GM19324 (cell line): ENCODE data around the gene TAGAP.
"Not testable (repeated sequence)": the region's sequence is repeated elsewhere in the genome, so short reads cannot be mapped to it uniquely, and the experiment has no call there.

Experiments
- ATAC-seq: cut with Tn5 transposase; IDR thresholded peaks from one replicate; pipeline ENCODE4 v1.9.1; 2021; ENCODE audit warnings: mild to moderate bottlenecking, moderate library complexity; ENCODE audit not compliant: unreplicated experiment, low FRiP score

TAGAP gene

DNA sequence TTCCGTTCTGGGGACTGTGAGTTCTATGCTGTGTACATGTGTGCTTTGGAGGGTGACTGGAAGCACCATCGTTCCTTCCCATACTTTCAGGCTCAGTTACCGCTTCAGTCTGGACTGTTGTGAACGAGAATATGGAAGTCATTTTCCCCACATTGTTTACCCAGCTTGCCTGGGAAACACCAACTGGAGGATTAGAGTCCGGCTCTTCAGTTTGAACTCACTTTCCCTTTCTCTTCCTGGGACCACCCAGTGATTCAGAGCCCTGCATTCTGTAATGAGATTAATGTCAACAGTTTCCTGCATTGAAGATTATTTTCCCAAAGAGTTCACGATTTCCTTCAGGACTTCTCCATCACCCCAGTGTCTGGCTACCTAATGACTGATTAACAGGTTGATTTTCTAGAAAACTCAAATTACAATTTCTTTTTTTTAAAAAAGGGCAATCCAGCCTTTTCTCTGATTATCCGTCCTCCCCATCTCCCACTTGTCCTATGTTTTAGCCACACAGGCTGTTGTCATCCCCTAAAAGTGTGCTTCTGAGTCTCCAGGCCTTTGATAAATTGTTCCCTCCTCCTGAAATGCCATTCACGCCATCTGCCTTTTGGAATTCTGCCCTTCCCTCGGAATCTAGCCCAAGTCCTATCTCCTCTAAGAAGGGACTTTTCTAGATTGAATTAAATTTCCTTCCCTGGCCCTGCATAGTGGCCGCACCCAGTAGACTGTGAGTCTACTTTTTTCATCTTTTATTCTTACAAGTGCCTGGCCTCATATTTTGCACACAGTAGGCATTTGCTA is 3.3 kb upstream of the TAGAP start:
- ATAC-seq: no peak

DNA sequence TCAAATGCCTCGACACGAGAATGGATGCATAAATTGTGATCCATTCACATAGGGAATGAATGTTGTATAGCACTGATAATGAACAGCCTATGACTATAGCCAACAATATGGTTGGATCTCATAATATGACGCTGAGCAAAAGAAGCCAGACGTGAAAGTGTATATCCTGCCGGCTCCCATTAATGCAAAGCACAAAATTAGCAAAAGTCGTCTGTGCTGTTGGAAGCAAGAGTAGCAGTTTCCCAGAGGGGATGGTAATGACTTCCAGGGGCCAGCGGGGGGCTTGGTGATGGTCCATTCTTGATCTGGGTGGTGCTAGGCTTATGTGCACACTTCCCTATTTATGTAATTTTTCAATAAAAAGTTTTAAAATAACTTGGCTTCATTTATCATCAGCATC is 1.0 kb upstream of the TAGAP start:
- ATAC-seq: no peak

DNA sequence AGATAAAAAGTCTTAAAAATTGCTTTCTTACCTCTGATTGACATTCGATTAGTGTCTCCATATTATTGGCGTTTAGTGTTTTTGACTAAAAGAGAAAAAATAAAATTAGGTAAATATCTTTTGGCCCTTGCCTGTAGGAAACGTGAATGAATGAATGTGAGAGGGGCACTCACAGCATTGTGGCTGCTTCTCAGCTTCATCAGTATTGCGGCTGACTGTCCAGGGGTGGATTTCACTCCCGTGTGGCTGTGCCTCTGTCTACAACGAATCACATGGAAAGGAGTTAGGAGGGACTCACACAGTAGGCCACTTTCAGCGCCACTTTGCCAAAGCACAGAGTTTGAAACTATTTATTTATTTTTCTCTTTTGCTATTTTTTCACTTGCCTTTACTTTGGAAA is 844 bp downstream of the TAGAP start:
- ATAC-seq: no peak

DNA sequence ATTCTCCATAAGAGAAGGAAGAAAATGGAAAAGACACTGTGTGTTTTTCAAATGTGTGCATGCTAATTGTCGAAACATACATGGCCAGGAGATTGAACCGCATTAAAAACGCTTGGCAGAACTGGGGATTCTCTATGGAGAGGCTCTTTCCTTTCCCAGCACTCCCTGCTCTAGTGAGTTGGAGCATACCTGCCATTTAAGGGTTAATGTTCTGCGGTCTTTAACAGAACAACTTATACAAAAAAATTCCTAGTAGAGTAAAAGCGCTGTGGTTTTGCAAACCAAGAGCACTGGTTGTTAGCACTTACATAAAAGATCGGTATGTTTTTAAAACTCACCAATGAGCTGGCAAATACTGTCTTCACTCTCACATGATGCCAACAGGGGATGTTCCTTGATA is 1.5 kb downstream of the TAGAP start:
- no peak for ATAC-seq

DNA sequence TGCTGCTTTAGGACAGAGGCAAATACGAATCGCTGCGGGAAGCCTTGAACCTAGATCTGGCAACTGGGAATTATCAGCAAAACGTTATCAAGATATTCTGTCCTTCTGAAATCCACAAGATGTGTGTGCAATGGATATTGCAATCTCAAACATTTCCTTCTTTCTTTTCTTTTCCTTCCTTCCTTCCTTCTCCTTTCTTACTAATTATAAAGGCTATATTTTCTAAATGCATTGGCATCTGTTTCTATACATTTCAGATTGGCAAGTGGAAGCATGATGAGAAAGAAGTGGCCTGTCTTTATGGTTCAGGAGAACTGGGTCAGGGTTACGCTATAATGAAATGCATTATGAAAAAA is 2.0 kb downstream of the TAGAP start:
- ATAC-seq: no peak

DNA sequence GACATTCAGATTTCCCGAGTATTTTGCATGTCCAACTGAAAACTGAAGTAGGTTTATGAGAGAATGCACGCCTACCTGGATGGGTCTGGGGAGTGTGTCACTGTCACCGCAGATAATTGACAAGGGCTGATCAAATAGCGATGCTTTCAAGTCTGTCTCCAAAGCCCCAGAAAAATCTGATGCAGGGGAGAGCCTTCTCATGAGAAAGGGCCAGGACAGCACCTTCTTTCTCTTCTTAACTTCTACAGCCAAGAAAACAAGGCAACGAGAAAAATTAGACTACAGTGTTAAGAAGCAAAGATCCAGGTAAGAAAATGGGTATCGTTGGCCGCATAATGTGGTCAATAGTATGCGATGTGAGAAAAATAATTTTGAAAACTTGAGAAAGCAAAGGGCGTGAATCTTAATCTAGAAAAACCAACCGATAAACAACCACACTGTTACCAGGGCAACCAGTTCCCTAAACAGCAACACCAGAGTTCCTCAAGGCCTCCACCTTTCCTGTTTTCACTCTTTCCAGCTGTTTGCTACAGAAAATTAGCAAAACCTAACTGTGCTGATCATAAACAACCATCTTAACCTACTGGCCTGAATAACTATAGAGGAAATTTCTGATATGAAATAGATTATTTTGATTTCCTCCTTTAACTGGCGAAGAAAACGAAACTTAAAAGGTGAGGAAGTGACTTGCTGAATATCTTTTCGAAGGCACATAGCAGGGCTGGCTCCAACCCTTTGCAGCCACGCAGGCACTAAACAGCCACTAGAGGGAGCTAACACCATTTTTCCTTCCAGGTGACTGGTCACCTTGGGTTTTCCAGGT is 2.6 kb downstream of the TAGAP start:
- ATAC-seq: peak; percentile 42

DNA sequence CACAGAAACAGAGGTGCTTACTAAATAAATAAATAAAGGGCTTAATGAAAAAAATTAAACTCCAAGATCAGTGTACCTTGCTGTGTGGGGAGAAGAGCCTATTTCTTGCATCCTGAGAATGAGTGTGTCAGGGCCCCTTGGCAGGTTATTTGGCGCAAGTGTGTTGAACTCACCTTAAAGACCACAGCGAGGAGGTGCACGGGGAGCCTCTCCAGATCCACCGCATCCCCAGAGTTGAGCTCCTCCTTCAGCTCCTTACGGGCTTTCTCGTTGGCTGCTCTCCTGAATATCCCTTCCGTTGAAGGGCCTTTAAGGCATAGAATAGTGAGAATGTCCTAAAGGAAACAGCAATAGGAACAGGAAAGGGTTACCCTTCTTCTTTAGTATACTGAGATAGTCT is 3.6 kb downstream of the TAGAP start:
- no peak for ATAC-seq

DNA sequence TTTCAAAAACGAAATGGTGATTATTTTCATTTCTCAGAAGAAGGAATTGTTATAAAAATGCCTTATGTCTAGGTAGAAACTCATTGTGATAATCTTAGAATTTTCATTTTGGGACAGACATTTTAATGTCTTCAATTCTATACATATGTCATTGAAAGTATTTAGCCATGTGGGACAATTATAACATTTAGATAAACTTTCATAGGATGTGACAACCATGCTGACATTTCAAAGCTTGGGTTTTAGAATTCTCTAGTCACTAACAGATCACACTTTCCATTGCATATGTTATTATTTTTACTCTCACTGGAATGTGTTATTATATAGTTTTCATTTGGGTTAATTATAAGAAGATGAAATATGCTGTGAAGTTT is 4.9 kb downstream of the TAGAP start:
- no peak for ATAC-seq

DNA sequence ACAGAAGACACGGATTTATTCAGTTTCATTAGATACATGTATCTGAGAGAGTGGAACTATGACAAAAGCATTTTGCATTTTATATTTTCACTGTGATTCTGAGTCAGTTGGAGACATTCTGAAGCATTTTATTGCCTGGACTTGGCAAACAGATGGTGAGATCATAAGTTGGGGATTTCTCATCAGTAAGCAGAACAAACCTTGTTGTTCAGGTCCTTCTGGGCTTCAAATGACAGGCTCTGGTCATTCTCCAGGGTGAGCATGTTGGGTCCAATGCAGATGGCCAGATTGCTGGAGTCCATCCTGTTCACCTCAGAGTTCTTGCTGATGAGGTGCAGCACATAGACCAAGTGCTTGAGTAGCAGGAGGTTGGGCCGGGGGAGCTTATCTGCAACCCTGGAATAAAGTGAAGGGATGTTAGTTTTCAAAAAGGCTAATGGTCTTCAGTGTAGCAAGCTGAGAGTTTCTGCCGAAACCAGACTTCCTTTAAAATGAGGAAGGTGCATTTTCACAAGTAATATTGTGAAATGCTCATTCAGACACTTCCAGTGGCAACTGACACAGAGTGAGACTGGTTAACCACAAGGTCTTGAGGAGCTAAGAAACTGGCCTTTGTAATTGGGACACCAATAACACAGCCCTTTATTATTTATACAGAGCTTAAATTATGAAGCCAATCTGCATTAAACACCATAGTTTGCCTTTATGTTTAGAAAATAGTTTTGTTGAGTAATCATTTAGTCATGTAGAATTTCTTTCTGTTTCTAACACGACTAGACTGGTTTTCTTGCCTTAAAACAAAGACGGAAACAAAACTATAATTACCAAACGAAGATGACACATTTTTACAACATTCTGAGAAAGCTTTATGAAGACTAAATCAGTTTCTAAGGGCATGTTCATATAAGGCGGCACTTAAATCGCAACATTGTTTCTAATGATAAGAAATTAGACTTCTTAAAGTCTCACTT is 5.6 kb downstream of the TAGAP start:
- ATAC-seq: peak; percentile 69

DNA sequence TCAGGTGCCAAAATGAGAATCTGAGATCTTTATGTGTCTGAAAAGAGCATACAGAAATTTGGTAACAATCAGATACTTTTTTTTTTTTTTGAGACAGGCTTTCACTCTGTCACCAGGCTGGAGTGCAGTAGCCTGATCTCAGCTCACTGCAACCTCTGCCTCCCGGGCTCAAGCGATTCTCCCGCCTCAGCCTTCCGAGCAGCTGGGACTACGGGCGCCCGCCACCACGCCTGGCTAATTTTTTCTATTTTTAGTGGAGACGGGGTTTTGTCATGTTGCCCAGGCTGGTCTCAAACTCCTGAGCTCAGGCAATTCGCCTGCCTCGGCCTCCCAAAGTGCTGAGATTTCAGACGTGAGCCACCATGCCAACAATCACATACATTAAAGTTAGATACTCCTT is 6.5 kb downstream of the TAGAP start:
- not testable (repeated sequence) for ATAC-seq

DNA sequence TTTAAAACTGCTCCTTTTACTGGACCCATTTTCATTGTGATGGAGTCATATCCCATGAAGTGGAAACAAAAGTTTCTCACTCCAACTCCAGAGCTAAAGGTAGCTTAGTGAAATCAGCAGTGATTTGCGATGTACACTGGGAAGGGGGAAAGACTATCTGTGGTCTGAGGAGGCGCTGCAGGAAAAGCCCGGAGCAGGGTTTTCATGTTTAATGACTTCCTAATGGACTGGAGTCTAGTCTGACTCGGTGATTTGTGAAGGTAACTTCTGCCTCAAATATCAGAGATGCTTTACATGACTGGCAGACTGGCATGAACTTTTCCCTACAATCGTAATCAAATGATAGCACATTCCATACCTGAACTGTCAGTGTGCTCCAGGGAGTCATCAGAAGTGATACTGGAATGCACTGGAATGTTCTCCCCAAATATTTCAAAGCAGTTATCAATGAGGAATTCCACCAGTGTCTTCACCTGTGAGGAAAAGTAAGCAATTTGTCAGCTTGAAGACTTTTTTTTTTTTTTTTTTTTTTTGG is 7.0 kb downstream of the TAGAP start:
- no peak for ATAC-seq

DNA sequence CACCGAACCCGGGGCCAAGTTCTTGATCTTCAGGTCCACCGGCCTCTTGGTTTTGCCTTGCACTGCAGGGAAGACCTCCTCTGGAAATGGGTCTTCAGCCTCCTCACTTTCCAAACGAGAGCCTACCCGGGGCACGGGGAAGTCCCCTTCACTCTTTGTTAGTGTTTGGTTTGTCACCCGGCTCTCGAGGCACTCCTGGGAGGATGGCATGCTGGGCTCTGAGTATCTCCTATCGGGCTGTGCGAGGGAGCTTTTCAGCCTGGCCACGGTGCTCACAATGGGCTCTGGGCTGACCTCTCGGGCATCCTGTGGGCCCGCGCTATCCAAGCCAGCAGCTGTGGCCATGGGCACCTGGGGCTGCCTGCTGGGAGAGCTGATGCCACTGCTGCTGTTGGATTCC is 8.1 kb downstream of the TAGAP start:
- ATAC-seq: no peak

DNA sequence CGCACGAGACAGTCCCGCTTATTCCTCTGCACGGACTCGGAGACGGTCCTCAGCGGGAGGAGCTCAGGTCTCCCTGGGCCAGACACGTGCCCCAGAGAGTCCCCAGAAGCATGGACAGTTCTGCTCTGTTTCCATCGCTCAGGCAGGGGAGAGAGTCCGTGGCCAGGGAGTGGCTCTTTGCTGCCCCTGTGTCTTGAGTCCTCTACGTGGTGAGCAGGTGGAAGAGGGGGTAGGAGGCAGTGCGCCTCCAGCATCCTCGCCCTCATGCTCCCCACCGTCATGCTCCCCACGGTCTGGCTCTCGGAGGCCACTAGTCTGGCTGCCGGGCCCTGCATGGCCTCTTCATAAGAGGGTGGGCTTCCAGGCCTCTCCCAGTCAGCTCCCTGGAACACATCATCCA is 8.9 kb downstream of the TAGAP start:
- no peak for ATAC-seq

DNA sequence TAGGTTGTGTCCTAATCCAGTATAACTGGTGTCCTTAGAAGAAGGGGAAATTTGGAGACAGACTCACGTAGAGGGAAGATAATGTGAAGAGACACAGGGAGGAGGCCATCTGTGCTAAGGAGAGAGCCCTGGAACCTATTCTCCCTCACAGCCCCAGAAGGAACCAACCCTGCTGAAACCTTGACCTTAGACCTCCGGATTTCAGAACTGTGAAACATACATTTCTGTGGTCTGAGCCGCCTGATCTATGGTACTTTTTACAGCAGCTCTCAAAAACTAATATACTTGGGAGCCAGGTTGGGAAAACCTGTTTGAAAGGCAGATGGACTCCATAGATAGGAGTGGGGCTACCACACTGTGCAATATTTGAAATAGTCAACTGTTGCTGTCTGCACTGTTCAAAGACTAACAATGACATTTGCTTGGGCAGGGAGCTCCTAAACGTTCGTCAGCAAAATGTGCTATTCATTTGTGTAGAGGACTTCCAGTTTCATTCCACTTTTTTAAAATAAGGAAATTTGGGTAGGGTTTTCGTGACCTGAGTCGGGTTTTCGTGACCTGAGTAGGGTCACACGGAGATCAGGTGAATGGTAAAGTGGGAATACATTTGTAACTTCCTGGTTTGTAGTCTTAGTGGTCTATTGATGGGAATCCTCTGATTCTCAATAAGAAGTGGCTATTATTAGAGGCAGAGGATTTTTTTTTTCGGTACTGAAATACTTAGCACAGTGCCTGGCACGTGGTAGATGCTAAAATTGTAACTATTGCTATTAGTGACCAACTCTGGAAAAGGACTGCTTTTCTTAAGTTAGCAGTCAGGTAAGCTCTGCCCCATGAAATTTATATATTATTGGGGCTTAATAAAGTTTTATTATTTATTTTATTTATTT is 11.4 kb downstream of the TAGAP start:
- ATAC-seq: peak; percentile 51

DNA sequence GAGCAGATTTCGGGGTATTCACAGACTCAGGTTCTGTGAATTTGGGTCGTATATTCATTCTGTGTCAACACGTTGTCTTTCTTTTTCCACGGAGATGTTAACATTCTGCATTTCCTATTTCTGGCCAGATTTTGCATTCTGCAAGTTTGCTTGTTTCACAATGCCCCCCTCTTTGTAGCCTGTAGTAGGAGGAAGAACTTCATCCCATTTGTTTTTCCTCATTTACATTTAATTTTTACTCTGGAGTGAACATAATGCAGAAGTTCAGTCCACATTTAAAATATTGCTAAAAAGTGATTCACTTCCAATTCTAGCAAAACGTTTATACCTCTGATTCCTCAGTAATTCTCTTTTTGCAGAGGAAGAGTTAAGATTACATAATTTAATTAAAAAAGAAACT is 12.9 kb downstream of the TAGAP start:
- ATAC-seq: no peak

DNA sequence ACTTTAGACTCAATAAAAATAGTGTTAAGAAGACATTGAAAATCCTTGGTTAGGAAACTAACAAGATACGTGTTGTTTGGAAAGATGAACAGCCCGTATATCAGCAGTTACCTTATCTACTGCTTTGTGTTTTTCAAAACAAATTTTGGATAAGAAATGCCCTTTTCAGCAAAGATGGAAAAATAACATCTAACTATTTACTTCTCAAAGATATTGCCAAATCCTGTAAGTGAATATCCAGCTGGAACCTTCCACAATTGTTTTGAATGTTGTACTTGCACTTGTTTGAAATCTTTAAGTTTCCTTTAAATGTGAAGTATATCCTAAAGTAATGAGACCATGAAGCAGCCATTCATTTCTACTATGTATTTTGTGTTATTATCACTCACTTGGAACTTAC is 14.6 kb downstream of the TAGAP start:
- no peak for ATAC-seq

DNA sequence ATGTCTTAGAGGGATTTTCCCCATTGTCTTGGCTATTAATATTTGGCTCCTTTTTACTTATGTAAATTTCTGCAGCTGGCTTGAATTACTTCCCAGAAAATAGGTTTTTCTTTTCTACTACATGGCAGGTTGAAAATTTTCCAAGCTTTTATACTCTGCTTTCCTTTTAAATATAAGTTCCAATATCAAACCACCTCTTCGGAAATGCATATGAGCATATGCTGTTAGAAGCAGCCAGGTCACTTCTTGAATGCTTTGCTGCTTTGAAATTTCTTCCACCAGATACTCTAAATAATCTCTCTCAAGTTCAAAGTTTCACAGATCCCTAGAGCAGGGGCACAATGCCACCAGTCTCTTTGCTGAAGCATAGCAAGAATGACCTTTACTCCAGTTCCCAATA is 19.6 kb downstream of the TAGAP start:
- not testable (repeated sequence) for ATAC-seq

DNA sequence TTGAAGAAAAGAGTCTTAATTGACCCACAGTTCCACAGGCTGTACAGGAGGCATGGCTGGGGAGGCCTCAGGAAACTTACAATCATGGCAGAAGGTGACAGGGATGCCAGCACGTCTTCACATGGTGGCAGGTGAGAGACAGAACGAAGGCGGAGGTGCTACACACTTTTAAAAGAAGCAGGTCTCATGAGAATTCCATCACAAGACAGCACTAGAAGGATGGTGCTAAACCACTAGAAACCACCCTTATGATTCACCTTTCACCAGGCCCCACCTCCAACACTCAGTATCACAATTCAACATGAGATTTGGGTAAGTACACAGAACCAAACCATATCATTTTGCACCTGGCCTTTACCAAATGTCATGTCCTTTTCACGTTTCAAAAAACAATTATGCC is 20.9 kb downstream of the TAGAP start:
- ATAC-seq: no peak

DNA sequence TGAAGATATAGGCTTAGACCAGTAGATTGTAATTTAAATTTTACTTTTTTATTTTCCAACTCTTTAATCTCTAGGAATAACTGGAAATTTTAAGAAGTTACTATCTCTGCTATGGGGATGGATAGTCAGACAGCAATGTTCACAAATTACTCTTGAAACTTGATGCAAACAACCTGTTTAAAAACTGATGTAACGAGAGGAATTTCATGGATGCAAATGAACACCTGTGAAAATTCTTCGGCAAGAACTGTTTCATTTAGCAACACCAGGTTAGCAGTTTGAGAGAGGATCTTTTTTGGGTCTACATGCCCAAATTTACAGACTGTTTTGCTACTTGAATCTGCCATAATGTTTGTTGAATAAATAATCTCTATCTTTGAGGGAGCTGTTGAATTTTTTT is 24.8 kb downstream of the TAGAP start:
- ATAC-seq: no peak
